Neuronal stem cell (in vitro differentiated cells): ENCODE data around the gene ARMH2.

Source experiments
- DNase-seq: peaks from one replicate; pipeline ENCODE4 v3.0.0-alpha.2; 2013; ENCODE audit warnings: low spot score
- H2AFZ ChIP-seq: one replicate; pipeline ENCODE4 v1.6.1; 2013; ENCODE audit warnings: mild to moderate bottlenecking, low read length, inconsistent platforms
- H2AK5ac ChIP-seq: 2 replicates; pipeline ENCODE4 v1.6.1; 2013; ENCODE audit warnings: low read depth, mild to moderate bottlenecking, inconsistent platforms, low read length, moderate library complexity, mixed read lengths
- H2BK120ac ChIP-seq: 2 replicates; pipeline ENCODE4 v1.6.1; 2013; ENCODE audit warnings: low read depth, mild to moderate bottlenecking, inconsistent platforms, low read length, moderate library complexity, mixed read lengths
- H2BK12ac ChIP-seq: one replicate; pipeline ENCODE4 v1.6.1; 2013; ENCODE audit warnings: low read length, inconsistent platforms
- H2BK15ac ChIP-seq: 2 replicates; pipeline ENCODE4 v1.6.1; 2013; ENCODE audit warnings: mild to moderate bottlenecking, low read length, inconsistent platforms, mixed read lengths
- H2BK5ac ChIP-seq: one replicate; pipeline ENCODE4 v1.6.1; 2013; ENCODE audit warnings: inconsistent platforms, mild to moderate bottlenecking, low read length, moderate library complexity
- H3K14ac ChIP-seq: one replicate; pipeline ENCODE4 v1.6.1; 2013; ENCODE audit warnings: low read length, inconsistent platforms
- H3K18ac ChIP-seq: 2 replicates; pipeline ENCODE4 v1.6.1; 2013; ENCODE audit warnings: low read length, inconsistent platforms
- H3K23ac ChIP-seq: 2 replicates; pipeline ENCODE4 v1.6.1; 2013; ENCODE audit warnings: low read depth, mild to moderate bottlenecking, mixed read lengths, low read length, inconsistent platforms; ENCODE audit not compliant: poor library complexity
- H3K27ac ChIP-seq: replicated peaks from 3 replicates; pipeline ENCODE4 v1.5.1; 2013; ENCODE audit warnings: low read length, inconsistent platforms
- H3K27me3 ChIP-seq, 3 experiments: 2 replicates each; pipeline ENCODE4 v1.6.1; 2013; ENCODE audit warnings: low read length in 3 of 3, mild to moderate bottlenecking in 2 of 3, inconsistent platforms in 1 of 3, low read depth in 1 of 3, mixed read lengths in 1 of 3, moderate library complexity in 1 of 3; ENCODE audit not compliant: control insufficient read depth in 3 of 3, insufficient read depth in 3 of 3
- H3K36me3 ChIP-seq, 2 donors: replicated peaks in 1 of 2; 2 replicates each; pipeline ENCODE4 v1.6.1; 2013; ENCODE audit warnings: low read length in 2 of 2; ENCODE audit not compliant: control insufficient read depth in 2 of 2, insufficient read depth in 2 of 2
- H3K4ac ChIP-seq: 2 replicates; pipeline ENCODE4 v1.6.1; 2013; ENCODE audit warnings: inconsistent platforms, mild to moderate bottlenecking, low read length, moderate library complexity
- H3K4me1 ChIP-seq, 2 donors: 1 replicate in 1 of 2; 2 replicates in 1 of 2; pipeline ENCODE4 v1.6.1; 2013; ENCODE audit warnings: low read length in 2 of 2, low read depth in 1 of 2; ENCODE audit not compliant: control insufficient read depth in 2 of 2, insufficient read depth in 1 of 2
- H3K4me2 ChIP-seq: one replicate; pipeline ENCODE4 v1.6.1; 2013; ENCODE audit warnings: mild to moderate bottlenecking, low read length, inconsistent platforms; ENCODE audit not compliant: insufficient read depth, poor library complexity, severe bottlenecking
- H3K4me3 ChIP-seq, 2 donors: 2 replicates each; pipeline ENCODE4 v1.5.1; 2013; ENCODE audit warnings: low read length in 2 of 2, mild to moderate bottlenecking in 2 of 2, inconsistent platforms in 1 of 2, moderate library complexity in 1 of 2
- H3K79me1 ChIP-seq: one replicate; pipeline ENCODE4 v1.6.1; 2013; ENCODE audit warnings: low read depth, mild to moderate bottlenecking, inconsistent platforms, low read length, moderate library complexity
- H3K9ac ChIP-seq: one replicate; pipeline ENCODE4 v1.6.1; 2013; ENCODE audit warnings: mild to moderate bottlenecking, low read depth, low read length, inconsistent platforms; ENCODE audit not compliant: poor library complexity
- H3K9me3 ChIP-seq, 2 donors: replicated peaks in 1 of 2; 2 replicates each; pipeline versions ENCODE3 to v1.6.1; 2013; ENCODE audit warnings: low read length in 2 of 2, mild to moderate bottlenecking in 2 of 2, inconsistent platforms in 1 of 2, low read depth in 1 of 2, mixed read lengths in 1 of 2, moderate library complexity in 1 of 2; ENCODE audit not compliant: control insufficient read depth in 2 of 2, insufficient read depth in 1 of 2
- H4K8ac ChIP-seq: one replicate; pipeline ENCODE4 v1.6.1; 2013; ENCODE audit warnings: low read depth, mild to moderate bottlenecking, inconsistent platforms, low read length, moderate library complexity
- H4K91ac ChIP-seq: one replicate; pipeline ENCODE4 v1.6.1; 2013; ENCODE audit warnings: low read length, low read depth, mild to moderate bottlenecking, inconsistent platforms; ENCODE audit not compliant: poor library complexity
- WGBS, 2 donors: extraction: QIAGEN DNeasy Blood & Tissue Kit; methylation state at CpG; one replicate each; pipeline ENCODE4 v1.1.7; 2013; ENCODE audit warnings: missing lambda C conversion rate in 2 of 2, mixed read lengths in 1 of 2; ENCODE audit not compliant: insufficient read length in 2 of 2, insufficient replicate concordance in 1 of 2; ENCODE audit errors: extremely low coverage in 2 of 2; 5-methylcytosine and 5-hydroxymethylcytosine counted together

The ARMH2 gene

GRCh38 chr6:24802271-24803059 is 3.7 kb upstream of the ARMH2 start:
- H2BK5ac ChIP-seq: no peak overlapping the region
- no peak overlapping the region for H4K91ac ChIP-seq
- no peak overlapping the region for H3K4ac ChIP-seq
- H4K8ac ChIP-seq: no peak overlapping the region
- H2BK15ac ChIP-seq: no peak overlapping the region
- H2BK12ac ChIP-seq: no peak overlapping the region
- no peak overlapping the region for H2AK5ac ChIP-seq
- no peaks in the 10 kb centered on the region for H3K79me1 ChIP-seq
- H3K4me2 ChIP-seq: no peak overlapping the region
- no peak overlapping the region for H3K27ac ChIP-seq
- H3K4me1 ChIP-seq: peaks cover 0 to 11% of the 10 kb centered on the region in 2 donors
- no peaks in the 10 kb centered on the region for H3K9me3 ChIP-seq
- H2AFZ ChIP-seq: no peak overlapping the region
- no peak overlapping the region for H3K18ac ChIP-seq
- H3K27me3 ChIP-seq: no peaks in the 10 kb centered on the region
- no peak overlapping the region for H3K23ac ChIP-seq
- WGBS, 2 donors: no CpG with 5 or more reads among the region's 8 CpGs
- peaks cover 0 to 9% of the 10 kb centered on the region in 2 donors for H3K36me3 ChIP-seq
- no peak overlapping the region for H3K4me3 ChIP-seq
- DNase-seq: no peak
- H3K9ac ChIP-seq: no peak overlapping the region
- H2BK120ac ChIP-seq: no peak overlapping the region
- no peak overlapping the region for H3K14ac ChIP-seq

GRCh38 chr6:24799541-24799915 is 811 bp upstream of the ARMH2 start:
- Histone ChIP-seq H2AK5ac (no peak overlapping the region), H3K14ac (no peak overlapping the region), H3K4me3 (no peak overlapping the region), H3K27me3 (no peaks in the 10 kb centered on the region), H3K36me3 (no peaks in the 10 kb centered on the region), H2BK5ac (no peak overlapping the region), H3K23ac (no peak overlapping the region), H2AFZ (no peak overlapping the region), H2BK120ac (no peak overlapping the region), H4K91ac (no peak overlapping the region), H3K18ac (no peak overlapping the region), H3K27ac (no peak overlapping the region), H3K79me1 (no peaks in the 10 kb centered on the region), H2BK12ac (no peak overlapping the region), H3K4me1 (peaks cover 0 to 11% of the 10 kb centered on the region in 2 donors), H3K9ac (no peak overlapping the region), H4K8ac (no peak overlapping the region), H3K4me2 (no peak overlapping the region), H2BK15ac (no peak overlapping the region), H3K4ac (no peak overlapping the region), H3K9me3 (no peaks in the 10 kb centered on the region)
- no peak for DNase-seq
- WGBS, 2 donors: no CpG with 5 or more reads among the region's 1 CpG

GRCh38 chr6:24797596-24798216 is 1.0 kb downstream of the ARMH2 start:
- no peak overlapping the region for H3K4me2 ChIP-seq
- WGBS, 2 donors: no CpG with 5 or more reads among the region's 6 CpGs
- H3K9me3 ChIP-seq: no peaks in the 10 kb centered on the region
- no peak overlapping the region for H3K18ac ChIP-seq
- no peak overlapping the region for H3K4ac ChIP-seq
- H2BK120ac ChIP-seq: no peak overlapping the region
- no peak overlapping the region for H4K91ac ChIP-seq
- H3K23ac ChIP-seq: no peak overlapping the region
- H2BK15ac ChIP-seq: no peak overlapping the region
- no peak overlapping the region for H3K27ac ChIP-seq
- H3K36me3 ChIP-seq: no peaks in the 10 kb centered on the region
- no peak overlapping the region for H2AFZ ChIP-seq
- no peak overlapping the region for H2BK5ac ChIP-seq
- no peak overlapping the region for H2AK5ac ChIP-seq
- H2BK12ac ChIP-seq: no peak overlapping the region
- H3K4me1 ChIP-seq: peaks cover 0 to 11% of the 10 kb centered on the region in 2 donors
- no peak overlapping the region for H4K8ac ChIP-seq
- no peak overlapping the region for H3K14ac ChIP-seq
- no peak overlapping the region for H3K9ac ChIP-seq
- H3K4me3 ChIP-seq: no peak overlapping the region
- no peaks in the 10 kb centered on the region for H3K27me3 ChIP-seq
- H3K79me1 ChIP-seq: no peaks in the 10 kb centered on the region
- DNase-seq: no peak

GRCh38 chr6:24796616-24797290 is 2.0 kb downstream of the ARMH2 start:
- H4K8ac ChIP-seq: no peak overlapping the region
- H3K27me3 ChIP-seq: no peaks in the 10 kb centered on the region
- no peaks in the 10 kb centered on the region for H3K36me3 ChIP-seq
- no CpG with 5 or more reads among the region's 6 CpGs for WGBS, 2 donors
- no peak overlapping the region for H2BK15ac ChIP-seq
- H2AFZ ChIP-seq: no peak overlapping the region
- H2BK5ac ChIP-seq: no peak overlapping the region
- no peak overlapping the region for H3K14ac ChIP-seq
- H3K79me1 ChIP-seq: no peaks in the 10 kb centered on the region
- H2BK120ac ChIP-seq: no peak overlapping the region
- no peak overlapping the region for H3K27ac ChIP-seq
- H3K4ac ChIP-seq: no peak overlapping the region
- no peak for DNase-seq
- no peak overlapping the region for H2BK12ac ChIP-seq
- H2AK5ac ChIP-seq: no peak overlapping the region
- peaks cover 0 to 11% of the 10 kb centered on the region in 2 donors for H3K4me1 ChIP-seq
- no peak overlapping the region for H3K18ac ChIP-seq
- no peak overlapping the region for H3K23ac ChIP-seq
- H3K9ac ChIP-seq: no peak overlapping the region
- no peaks in the 10 kb centered on the region for H3K9me3 ChIP-seq
- H3K4me2 ChIP-seq: no peak overlapping the region
- H3K4me3 ChIP-seq: no peak overlapping the region
- no peak overlapping the region for H4K91ac ChIP-seq
